K562 (cell line): ENCODE data around the gene CPA2. TPM values are rescaled to one million over a fixed set of nuclear protein-coding genes. Genes with fewer than 3 reads are reported as not detected.

Experiments
- BRF1 ChIP-seq: IDR thresholded peaks from 3 replicates; pipeline ENCODE4 v1.6.1; 2011; ENCODE audit warnings: borderline replicate concordance, mild to moderate bottlenecking; ENCODE audit not compliant: insufficient read length; ENCODE audit errors: extremely low read depth
- HNRNPUL1 ChIP-seq: fragments of 200-400 bp; formaldehyde crosslinking; IDR thresholded peaks from 2 replicates; pipeline ENCODE4 v1.6.1; 2017; ENCODE audit warnings: low read length
- JUN ChIP-seq, 2 experiments: sonication (generic) in 1 of 2; formaldehyde crosslinking in 1 of 2; IDR thresholded peaks; 2 replicates each; pipeline versions ENCODE4 v1.6.1 to v1.8.0; 2012 to 2022; ENCODE audit warnings: borderline replicate concordance in 2 of 2, mild to moderate bottlenecking in 2 of 2, improper control_type of control experiment in 1 of 2, low read depth in 1 of 2, low read length in 1 of 2, missing genetic modification reagents in 1 of 2
- KDM5B ChIP-seq: fragments of 200-600 bp; sonication (generic); IDR thresholded peaks from 2 replicates; pipeline ENCODE4 v1.6.1; 2012; ENCODE audit warnings: low read depth, mild to moderate bottlenecking, moderate library complexity, low read length, control low read depth, inconsistent platforms; ENCODE audit not compliant: insufficient replicate concordance
- POLR2A ChIP-seq: fragments of 450-650 bp; conservative IDR thresholded peaks from 2 replicates; pipeline ENCODE4 v1.6.1; 2016
- PPARD ChIP-seq: fragments of 250-450 bp; sonication (Bioruptor Pico); IDR thresholded peaks from 2 replicates; pipeline ENCODE4 v1.8.0; 2022; ENCODE audit warnings: inconsistent platforms, mild to moderate bottlenecking, moderate library complexity
- SMC3 ChIP-seq: conservative IDR thresholded peaks from 2 replicates; pipeline ENCODE4 v1.6.1; 2011; ENCODE audit warnings: low read depth, low read length, improper control_type of control experiment; ENCODE audit not compliant: insufficient read depth
- ZNF212 ChIP-seq: fragments of 450-650 bp; formaldehyde crosslinking; IDR thresholded peaks from 2 replicates; pipeline ENCODE4 v1.4.0; 2020; ENCODE audit warnings: mild to moderate bottlenecking
- ZNF785 ChIP-seq: fragments of 250-450 bp; sonication (Bioruptor Pico); IDR thresholded peaks from 2 replicates; pipeline ENCODE4 v1.4.0; 2020; ENCODE audit warnings: mild to moderate bottlenecking
- polyA plus RNA-seq, 8 experiments: library from polyadenylated mRNA; depleted of rRNA in 4 of 8; stranded (reverse) in 5 of 8; unstranded in 3 of 8; fragments of >200 nt; fragmentation: Nextera tagmentation in 2 of 8; fragmentation: Illumina TruSeq in 1 of 8; extraction: Ambion mirVana in 2 of 8; extraction: Trizol in 1 of 8; gene quantifications; 2 replicates each; pipeline versions ENCODE4 v1.2.1 to v1.2.3, GENCODE V29; 2011 to 2014; ENCODE audit warnings: inconsistent platforms in 1 of 8, missing spikeins in 1 of 8
- total RNA-seq, 7 experiments: library from RNA; depleted of rRNA in 6 of 7; stranded (reverse); fragments of >200 nt in 6 of 7; fragmentation: Illumina TruSeq in 2 of 7; extraction: Trizol in 2 of 7; gene quantifications; 2 replicates each; pipeline versions ENCODE4 v1.2.1 to v1.2.3, GENCODE V29; 2011 to 2021; ENCODE audit warnings: low replicate concordance in 1 of 7
- TF ChIP-seq, protein P1 (sequence below): fragments of 450-650 bp; conservative IDR thresholded peaks from 2 replicates; pipeline ENCODE4 v1.6.1; 2016; ENCODE audit warnings: missing genetic modification characterization, low read depth, mild to moderate bottlenecking, missing compliant biosample characterization, moderate library complexity
- TF ChIP-seq, protein P2 (sequence below): sonication (generic); formaldehyde crosslinking; IDR thresholded peaks from 2 replicates; pipeline ENCODE4 v1.8.1; 2023; ENCODE audit warnings: missing genetic modification reagents, mild to moderate bottlenecking, borderline replicate concordance
- TF ChIP-seq, protein P3 (sequence below), 3 experiments: fragments of 200-800 bp in 1 of 3; fragments of 250-450 bp in 1 of 3; fragments of 450-650 bp in 1 of 3; sonication (Bioruptor Pico) in 1 of 3; sonication (Bioruptor generic) in 1 of 3; formaldehyde crosslinking in 1 of 3; IDR thresholded peaks; 2 replicates each; pipeline versions ENCODE4 v1.6.1 to v1.8.0; 2016 to 2022; ENCODE audit warnings: mild to moderate bottlenecking in 2 of 3, missing genetic modification characterization in 2 of 3, missing compliant biosample characterization in 1 of 3, moderate library complexity in 1 of 3
- TF ChIP-seq, protein P4 (sequence below): IDR thresholded peaks from 2 replicates; pipeline ENCODE4 v1.6.1; 2014; ENCODE audit warnings: antibody characterized with exemption
- TF ChIP-seq, protein P5 (sequence below): fragments of 250-450 bp; sonication (Bioruptor Pico); IDR thresholded peaks from 2 replicates; pipeline ENCODE4 v1.8.0; 2021; ENCODE audit warnings: mild to moderate bottlenecking, moderate library complexity

Gene CPA2
- total and polyA plus RNA-seq, 9 of the 15 experiments (the other 6 are each of a cell fraction or from before 2014, with no cell fraction given): 0.04 to 0.84 (median 0.09) TPM; not detected in 4

DNA sequence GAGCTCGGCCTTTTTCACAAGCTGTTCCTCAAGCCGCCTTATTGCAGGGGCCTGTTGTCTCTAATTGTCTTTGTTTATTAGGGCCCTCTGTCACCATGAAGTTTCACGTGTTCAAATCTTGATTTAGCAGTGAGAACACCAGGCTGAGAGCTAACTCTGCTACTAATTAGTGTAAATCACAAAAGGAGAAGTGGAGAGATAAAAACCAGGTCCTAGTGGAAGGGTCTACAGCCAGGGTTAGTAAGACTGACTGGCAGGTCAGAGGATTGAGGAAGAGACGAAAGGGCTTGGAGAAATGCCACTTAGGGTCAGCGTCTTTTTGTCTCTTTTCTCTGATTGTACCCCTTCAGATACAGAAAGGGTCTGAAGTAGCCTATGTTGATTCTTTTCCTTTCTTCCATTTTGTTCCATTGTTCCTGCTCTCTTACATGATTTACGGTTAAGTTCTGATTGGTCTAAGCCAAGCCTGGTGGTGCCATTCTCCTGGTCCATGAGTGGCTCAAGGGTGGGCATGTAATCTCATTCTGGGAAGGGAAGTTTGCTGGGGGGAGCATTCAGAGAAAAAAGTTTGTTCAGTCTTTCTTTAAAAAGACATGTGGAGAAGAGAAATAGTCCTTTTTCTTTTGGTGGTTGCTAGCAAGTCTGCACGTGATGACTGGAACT lies 37.7 kb upstream of the CPA2 start (continued):
- TF ChIP-seq, protein P1, sequence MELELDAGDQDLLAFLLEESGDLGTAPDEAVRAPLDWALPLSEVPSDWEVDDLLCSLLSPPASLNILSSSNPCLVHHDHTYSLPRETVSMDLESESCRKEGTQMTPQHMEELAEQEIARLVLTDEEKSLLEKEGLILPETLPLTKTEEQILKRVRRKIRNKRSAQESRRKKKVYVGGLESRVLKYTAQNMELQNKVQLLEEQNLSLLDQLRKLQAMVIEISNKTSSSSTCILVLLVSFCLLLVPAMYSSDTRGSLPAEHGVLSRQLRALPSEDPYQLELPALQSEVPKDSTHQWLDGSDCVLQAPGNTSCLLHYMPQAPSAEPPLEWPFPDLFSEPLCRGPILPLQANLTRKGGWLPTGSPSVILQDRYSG (tag): no peak
- TF ChIP-seq POLR2A (no peak), SMC3 (no peak), KDM5B (no peak), ZNF785 (CRISPR knock-in tag) (no peak), PPARD (no peak), ZNF212 (CRISPR knock-in tag) (no peak), HNRNPUL1 (no peak), BRF1 (no peak), JUN (IDR thresholded peaks at IDR 0.05; ENCODE audit: borderline replicate concordance, low read depth, low read length) (no peak), JUN (CRISPR knock-in tag; IDR thresholded peaks at IDR 0.05; ENCODE audit: borderline replicate concordance) (no peak)
- TF ChIP-seq, protein P2, sequence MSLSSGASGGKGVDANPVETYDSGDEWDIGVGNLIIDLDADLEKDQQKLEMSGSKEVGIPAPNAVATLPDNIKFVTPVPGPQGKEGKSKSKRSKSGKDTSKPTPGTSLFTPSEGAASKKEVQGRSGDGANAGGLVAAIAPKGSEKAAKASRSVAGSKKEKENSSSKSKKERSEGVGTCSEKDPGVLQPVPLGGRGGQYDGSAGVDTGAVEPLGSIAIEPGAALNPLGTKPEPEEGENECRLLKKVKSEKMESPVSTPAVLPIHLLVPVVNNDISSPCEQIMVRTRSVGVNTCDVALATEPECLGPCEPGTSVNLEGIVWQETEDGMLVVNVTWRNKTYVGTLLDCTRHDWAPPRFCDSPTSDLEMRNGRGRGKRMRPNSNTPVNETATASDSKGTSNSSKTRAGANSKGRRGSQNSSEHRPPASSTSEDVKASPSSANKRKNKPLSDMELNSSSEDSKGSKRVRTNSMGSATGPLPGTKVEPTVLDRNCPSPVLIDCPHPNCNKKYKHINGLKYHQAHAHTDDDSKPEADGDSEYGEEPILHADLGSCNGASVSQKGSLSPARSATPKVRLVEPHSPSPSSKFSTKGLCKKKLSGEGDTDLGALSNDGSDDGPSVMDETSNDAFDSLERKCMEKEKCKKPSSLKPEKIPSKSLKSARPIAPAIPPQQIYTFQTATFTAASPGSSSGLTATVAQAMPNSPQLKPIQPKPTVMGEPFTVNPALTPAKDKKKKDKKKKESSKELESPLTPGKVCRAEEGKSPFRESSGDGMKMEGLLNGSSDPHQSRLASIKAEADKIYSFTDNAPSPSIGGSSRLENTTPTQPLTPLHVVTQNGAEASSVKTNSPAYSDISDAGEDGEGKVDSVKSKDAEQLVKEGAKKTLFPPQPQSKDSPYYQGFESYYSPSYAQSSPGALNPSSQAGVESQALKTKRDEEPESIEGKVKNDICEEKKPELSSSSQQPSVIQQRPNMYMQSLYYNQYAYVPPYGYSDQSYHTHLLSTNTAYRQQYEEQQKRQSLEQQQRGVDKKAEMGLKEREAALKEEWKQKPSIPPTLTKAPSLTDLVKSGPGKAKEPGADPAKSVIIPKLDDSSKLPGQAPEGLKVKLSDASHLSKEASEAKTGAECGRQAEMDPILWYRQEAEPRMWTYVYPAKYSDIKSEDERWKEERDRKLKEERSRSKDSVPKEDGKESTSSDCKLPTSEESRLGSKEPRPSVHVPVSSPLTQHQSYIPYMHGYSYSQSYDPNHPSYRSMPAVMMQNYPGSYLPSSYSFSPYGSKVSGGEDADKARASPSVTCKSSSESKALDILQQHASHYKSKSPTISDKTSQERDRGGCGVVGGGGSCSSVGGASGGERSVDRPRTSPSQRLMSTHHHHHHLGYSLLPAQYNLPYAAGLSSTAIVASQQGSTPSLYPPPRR (CRISPR knock-in tag): no peak
- TF ChIP-seq, protein P3, sequence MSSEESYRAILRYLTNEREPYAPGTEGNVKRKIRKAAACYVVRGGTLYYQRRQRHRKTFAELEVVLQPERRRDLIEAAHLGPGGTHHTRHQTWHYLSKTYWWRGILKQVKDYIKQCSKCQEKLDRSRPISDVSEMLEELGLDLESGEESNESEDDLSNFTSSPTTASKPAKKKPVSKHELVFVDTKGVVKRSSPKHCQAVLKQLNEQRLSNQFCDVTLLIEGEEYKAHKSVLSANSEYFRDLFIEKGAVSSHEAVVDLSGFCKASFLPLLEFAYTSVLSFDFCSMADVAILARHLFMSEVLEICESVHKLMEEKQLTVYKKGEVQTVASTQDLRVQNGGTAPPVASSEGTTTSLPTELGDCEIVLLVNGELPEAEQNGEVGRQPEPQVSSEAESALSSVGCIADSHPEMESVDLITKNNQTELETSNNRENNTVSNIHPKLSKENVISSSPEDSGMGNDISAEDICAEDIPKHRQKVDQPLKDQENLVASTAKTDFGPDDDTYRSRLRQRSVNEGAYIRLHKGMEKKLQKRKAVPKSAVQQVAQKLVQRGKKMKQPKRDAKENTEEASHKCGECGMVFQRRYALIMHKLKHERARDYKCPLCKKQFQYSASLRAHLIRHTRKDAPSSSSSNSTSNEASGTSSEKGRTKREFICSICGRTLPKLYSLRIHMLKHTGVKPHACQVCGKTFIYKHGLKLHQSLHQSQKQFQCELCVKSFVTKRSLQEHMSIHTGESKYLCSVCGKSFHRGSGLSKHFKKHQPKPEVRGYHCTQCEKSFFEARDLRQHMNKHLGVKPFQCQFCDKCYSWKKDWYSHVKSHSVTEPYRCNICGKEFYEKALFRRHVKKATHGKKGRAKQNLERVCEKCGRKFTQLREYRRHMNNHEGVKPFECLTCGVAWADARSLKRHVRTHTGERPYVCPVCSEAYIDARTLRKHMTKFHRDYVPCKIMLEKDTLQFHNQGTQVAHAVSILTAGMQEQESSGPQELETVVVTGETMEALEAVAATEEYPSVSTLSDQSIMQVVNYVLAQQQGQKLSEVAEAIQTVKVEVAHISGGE (CRISPR knock-in tag; IDR thresholded peaks at IDR 0.05): no peak
- TF ChIP-seq, protein P4, sequence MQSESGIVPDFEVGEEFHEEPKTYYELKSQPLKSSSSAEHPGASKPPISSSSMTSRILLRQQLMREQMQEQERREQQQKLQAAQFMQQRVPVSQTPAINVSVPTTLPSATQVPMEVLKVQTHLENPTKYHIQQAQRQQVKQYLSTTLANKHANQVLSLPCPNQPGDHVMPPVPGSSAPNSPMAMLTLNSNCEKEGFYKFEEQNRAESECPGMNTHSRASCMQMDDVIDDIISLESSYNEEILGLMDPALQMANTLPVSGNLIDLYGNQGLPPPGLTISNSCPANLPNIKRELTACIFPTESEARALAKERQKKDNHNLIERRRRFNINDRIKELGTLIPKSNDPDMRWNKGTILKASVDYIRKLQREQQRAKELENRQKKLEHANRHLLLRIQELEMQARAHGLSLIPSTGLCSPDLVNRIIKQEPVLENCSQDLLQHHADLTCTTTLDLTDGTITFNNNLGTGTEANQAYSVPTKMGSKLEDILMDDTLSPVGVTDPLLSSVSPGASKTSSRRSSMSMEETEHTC: no peak
- TF ChIP-seq, protein P5, sequence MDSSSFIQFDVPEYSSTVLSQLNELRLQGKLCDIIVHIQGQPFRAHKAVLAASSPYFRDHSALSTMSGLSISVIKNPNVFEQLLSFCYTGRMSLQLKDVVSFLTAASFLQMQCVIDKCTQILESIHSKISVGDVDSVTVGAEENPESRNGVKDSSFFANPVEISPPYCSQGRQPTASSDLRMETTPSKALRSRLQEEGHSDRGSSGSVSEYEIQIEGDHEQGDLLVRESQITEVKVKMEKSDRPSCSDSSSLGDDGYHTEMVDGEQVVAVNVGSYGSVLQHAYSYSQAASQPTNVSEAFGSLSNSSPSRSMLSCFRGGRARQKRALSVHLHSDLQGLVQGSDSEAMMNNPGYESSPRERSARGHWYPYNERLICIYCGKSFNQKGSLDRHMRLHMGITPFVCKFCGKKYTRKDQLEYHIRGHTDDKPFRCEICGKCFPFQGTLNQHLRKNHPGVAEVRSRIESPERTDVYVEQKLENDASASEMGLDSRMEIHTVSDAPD (CRISPR knock-in tag): no peak
